Activated CD8-positive, alpha-beta T cell treated with anti-CD3 and anti-CD28 coated beads for 36 hours (primary cell): Measurements from ENCODE around the gene BBS5. TPM values are rescaled to one million over a fixed set of nuclear protein-coding genes. Genes with fewer than 3 reads are reported as not detected.

Experiments
- ATAC-seq: fragments of 200-7000 bp; cut with Tn5 transposase; one replicate; pipeline ENCODE4 v1.10.0; 2021; ENCODE audit warnings: mild to moderate bottlenecking, moderate library complexity
- CTCF ChIA-PET: fragments of 350-600 bp; sonication (Branson Sonifier 250); formaldehyde crosslinking; loops from one replicate; lab custom pipeline; 2021; ENCODE audit warnings: antibody characterized with exemption; lab: Charles Lee
- POLR2A ChIA-PET: fragments of 350-600 bp; sonication (Branson Sonifier 250); formaldehyde crosslinking; loops from one replicate; lab custom pipeline; 2021; ENCODE audit warnings: antibody characterized with exemption; lab: Charles Lee
- DNase-seq: peaks from one replicate; pipeline ENCODE4 v3.0.0-alpha.2; 2020
- H3K27ac Mint-ChIP-seq: one replicate; pipeline ENCODE4 v1.8.0; 2021; ENCODE audit warnings: mild to moderate bottlenecking, mixed read lengths
- H3K27me3 Mint-ChIP-seq: one replicate; pipeline ENCODE4 v1.8.0; 2021; ENCODE audit warnings: mixed read lengths
- H3K36me3 Mint-ChIP-seq: one replicate; pipeline ENCODE4 v1.8.0; 2021; ENCODE audit warnings: low read depth, mixed read lengths
- H3K4me1 Mint-ChIP-seq: one replicate; pipeline ENCODE4 v1.8.0; 2021; ENCODE audit warnings: low read depth, mixed read lengths
- H3K4me3 Mint-ChIP-seq: one replicate; pipeline ENCODE4 v1.8.0; 2021; ENCODE audit warnings: mild to moderate bottlenecking, moderate library complexity, mixed read lengths
- H3K9me3 Mint-ChIP-seq: one replicate; pipeline ENCODE4 v1.8.0; 2021; ENCODE audit warnings: mixed read lengths
- CTCF ChIP-seq: fragments of 200-600 bp; IDR thresholded peaks from one replicate; pipeline ENCODE4 v1.8.0; 2022; ENCODE audit warnings: antibody characterized with exemption, mild to moderate bottlenecking
- intact Hi-C: fragments of 100-400 bp; cut with micrococcal nuclease; formaldehyde crosslinking; loops from one replicate; pipeline ENCODE4 v1.10.0; 2022
- total RNA-seq, 2 experiments: library from RNA; stranded (reverse); gene quantifications; one replicate each; pipeline ENCODE4 v1.2.3, GENCODE V29; 2021

Gene BBS5
- total RNA-seq, 2 experiments from 2014 or later = 2.6 to 3.2 TPM

- Mint-ChIP-seq H3K4me1 (peaks cover 6% of the 10 kb centered on the region), H3K36me3 (peaks cover 21% of the 10 kb centered on the region), H3K27ac (no peak overlapping the region), H3K4me3 (no peak overlapping the region), H3K27me3 (no peaks in the 10 kb centered on the region), H3K9me3 (no peaks in the 10 kb centered on the region)
- intact Hi-C loops = no loop called here
- DNase-seq (no peak), ATAC-seq (no peak)
- TF ChIP-seq CTCF = no peak
- ChIA-PET CTCF (no interaction called here), POLR2A (no interaction called here)
Measured at GRCh38 chr2:169542433-169542832, 63.1 kb downstream of the BBS5 start.

- DNase-seq (no peak), ATAC-seq (no peak)
- H3K27ac Mint-ChIP-seq = no peak overlapping the region
- H3K27me3 Mint-ChIP-seq = no peaks in the 10 kb centered on the region
- no peaks in the 10 kb centered on the region for H3K9me3 Mint-ChIP-seq
- peaks cover 6% of the 10 kb centered on the region for H3K4me1 Mint-ChIP-seq
- no peak overlapping the region for H3K4me3 Mint-ChIP-seq
- no peak for TF ChIP-seq CTCF
- intact Hi-C loops = no loop called here
- POLR2A ChIA-PET = interaction anchor here (1.2 kb wide), 1 partner anchor 26 kb away, joined by 3 read pairs; the partner anchor contains the start of gene FASTKD1
- H3K36me3 Mint-ChIP-seq = peaks cover 27% of the 10 kb centered on the region
- CTCF ChIA-PET = no interaction called here
Measured at GRCh38 chr2:169546756-169547155, 67.5 kb downstream of the BBS5 start.

Other genes starting within 250 kb of the BBS5 start
- gene LRP2, start 117.0 kb upstream of the BBS5 start, total RNA-seq = 1 to 10 TPM; 1.8 to 2.2 TPM
- under 1 TPM in 1 of 2 experiments, not detected in 1; 0.34 TPM for gene KLHL41, start 30.2 kb downstream of the BBS5 start, total RNA-seq
- gene FASTKD1, start 94.4 kb downstream of the BBS5 start, total RNA-seq = 10 to 100 TPM; 55.4 to 60.2 TPM
- gene PPIG, start 104.9 kb downstream of the BBS5 start, total RNA-seq = 10 to 100 TPM; 54.9 to 62.0 TPM
- not detected for gene CFAP210, start 214.9 kb downstream of the BBS5 start, total RNA-seq
- gene PHOSPHO2, start 215.0 kb downstream of the BBS5 start, total RNA-seq = 1 to 10 TPM; 3.2 to 3.9 TPM